T follicular helper cell (primary cell): Measurements from ENCODE around the gene MAPK1.
"Not testable (repeated sequence)": the region's sequence is repeated elsewhere in the genome, so short reads cannot be mapped to it uniquely, and the experiment has no call there.

Experiments used
- DNase-seq: peaks from one replicate; pipeline ENCODE4 v3.0.0-alpha.2; 2020; ENCODE audit warnings: low read depth

The MAPK1 gene

GRCh38 chr22:21848057-21848456 lies 19.4 kb downstream of the MAPK1 start:
- DNase-seq: not testable (repeated sequence)

GRCh38 chr22:21845558-21846453 lies 21.6 kb downstream of the MAPK1 start:
- DNase-seq: no peak

DNA sequence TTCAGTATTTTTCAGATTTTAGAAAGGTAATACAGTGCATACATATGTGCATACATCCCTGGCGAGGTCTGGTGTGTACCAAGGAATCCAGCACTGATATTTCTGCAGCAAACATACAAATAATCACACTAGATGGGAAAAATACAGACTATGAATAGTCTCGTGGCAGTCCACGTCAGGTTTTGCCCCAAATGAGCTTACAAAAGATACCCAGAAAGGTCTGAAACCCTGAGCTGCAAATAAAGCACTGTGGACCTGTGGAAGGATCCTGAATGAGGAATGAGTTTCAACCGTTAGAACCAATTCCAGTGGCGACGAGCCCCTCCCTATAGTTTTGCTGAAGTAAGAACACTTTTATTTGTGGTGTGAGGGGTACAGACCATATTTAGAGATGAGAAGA lies 24.5 kb downstream of the MAPK1 start:
- DNase-seq: no peak

DNA sequence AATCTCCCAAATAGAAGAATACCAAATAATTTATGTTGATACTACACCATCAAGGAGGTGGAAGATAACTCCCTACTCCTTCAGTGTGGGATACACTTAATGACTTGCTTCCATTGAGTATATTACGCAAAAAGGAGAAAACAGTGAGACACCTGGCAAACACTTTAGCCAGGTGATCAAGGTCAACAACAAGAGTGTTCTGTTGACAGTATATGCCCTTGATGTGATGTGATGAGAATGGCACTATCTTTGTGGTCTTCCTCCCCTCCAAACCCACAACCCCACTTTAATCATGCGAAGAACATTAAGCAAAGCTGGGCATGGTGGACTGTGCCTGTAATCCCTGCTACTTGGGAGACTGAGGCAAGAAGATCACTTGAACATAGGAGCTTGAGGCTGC lies 26.0 kb downstream of the MAPK1 start:
- DNase-seq: no peak

DNA sequence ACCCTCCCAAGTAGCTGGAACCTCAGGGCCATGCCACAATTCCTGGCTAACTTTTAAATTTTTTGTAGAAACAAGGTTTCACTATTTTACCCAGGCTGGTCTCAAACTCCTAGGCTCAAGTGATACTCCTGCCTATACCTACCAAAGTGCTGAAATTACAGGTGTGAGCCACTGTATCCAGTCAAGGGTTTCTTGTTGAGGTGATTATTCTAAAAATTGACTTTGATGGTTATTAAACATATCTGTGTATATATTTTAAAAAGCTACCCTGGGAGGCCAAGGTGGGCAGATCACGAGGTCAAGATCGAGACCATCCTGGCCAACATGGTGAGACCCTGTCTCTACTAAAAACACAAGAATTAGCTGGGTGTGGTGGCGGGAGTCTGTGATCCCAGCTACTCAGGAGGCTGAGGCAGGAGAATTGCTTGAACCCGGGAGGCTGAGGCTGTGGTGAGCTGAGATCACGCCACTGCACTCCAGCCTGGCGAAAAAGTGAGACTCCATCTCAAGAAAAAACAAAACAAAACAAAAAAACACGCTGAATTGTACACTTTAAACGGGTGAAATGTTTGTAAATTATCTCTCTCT lies 27.1 kb downstream of the MAPK1 start:
- DNase-seq: no peak

GRCh38 chr22:21839765-21840140 lies 27.7 kb downstream of the MAPK1 start:
- no peak for DNase-seq

GRCh38 chr22:21839104-21839764 lies 28.2 kb downstream of the MAPK1 start:
- DNase-seq: not testable (repeated sequence)

- no peak for DNase-seq
These were observed 30.0 kb downstream of the MAPK1 start for GRCh38 chr22:21837248-21837979.

DNA sequence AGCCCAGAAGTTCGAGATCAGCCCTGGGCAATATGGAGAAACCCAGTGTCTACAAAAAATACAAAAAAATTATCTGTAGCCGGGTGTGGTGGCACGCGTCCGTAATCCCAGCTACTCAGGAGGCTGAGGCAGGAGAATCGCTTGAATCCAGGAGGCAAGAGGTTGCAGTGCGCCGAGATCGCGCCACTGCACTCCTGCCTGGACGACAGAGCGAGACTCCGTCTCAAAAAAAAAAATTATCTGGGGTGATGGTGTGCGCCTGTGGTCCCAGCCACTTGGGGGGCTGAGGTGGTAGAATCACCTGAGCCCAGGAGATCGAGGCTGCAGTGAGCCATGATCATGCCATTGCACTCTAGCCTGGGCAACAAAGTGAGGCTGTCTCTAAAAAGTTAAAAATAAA lies 31.0 kb downstream of the MAPK1 start:
- not testable (repeated sequence) for DNase-seq

GRCh38 chr22:21835378-21835777 lies 32.1 kb downstream of the MAPK1 start:
- no peak for DNase-seq

- no peak for DNase-seq
These were observed 32.6 kb downstream of the MAPK1 start for GRCh38 chr22:21834869-21835268.

DNA sequence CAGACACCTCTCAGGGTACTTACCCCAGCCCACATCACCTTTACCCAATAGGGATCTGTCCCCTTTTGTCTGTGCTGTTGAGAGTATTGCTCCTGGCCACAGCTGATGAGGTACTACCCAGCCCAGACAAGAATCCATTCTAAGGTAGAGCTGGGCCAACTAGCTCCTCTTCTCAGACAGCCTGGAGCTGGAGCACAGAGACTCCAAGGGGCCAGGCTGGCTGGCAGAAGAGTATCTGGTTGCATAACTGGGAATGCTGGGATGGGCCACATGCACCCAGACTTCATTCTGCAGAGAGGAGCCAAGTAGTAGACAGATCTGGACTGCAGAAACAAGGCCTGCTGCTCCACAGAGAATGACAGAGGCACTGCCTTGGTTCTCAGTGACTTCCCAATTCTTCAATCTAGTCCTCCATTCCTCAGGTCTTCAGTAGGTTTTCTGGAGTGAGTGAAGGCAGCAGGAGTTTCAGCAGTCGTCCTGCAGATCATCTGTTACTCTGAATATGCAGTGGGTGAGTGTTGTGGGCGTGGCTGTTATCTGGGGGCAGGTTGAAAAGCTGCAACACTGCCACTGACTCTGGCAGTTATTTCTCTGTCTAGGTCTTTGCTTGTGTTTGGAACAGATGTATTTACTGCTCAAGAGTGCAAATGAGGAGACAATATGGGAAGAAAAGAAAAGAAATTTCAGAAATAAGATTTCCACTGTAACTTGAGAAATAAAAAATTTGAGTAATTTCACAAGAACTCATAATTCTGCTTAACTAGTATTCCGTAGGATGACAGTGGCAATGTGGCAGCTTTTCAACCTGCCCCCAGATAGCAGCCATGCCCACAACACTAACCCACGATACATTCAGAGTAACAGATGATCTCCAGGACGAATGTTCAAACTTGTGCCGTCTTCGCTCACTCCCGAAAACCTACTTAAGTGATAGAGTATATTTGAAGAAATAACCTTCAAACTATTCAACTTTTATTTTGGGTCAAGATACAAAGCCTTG lies 34.9 kb downstream of the MAPK1 start:
- no peak for DNase-seq

- no peak for DNase-seq
These were observed 37.9 kb downstream of the MAPK1 start for GRCh38 chr22:21829523-21829922.

DNA sequence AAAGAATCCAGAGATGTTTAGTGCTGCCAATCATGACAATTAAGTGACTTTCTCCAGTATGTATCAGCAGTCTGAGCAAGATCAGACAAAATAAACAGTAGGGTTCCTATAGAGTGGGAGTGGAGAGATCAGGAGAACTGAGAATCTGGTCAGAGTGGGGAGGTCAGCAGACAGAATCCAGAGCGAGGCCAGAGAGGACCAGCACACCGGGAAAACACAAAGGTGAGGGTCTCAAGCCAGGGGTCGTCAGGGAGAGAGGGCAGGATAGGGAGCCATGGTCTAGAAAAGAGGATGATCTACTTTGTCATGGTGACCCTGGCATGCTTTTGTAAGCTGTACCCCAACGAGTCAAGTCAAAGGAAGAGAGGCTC lies 39.2 kb downstream of the MAPK1 start:
- DNase-seq: no peak

GRCh38 chr22:21827628-21828267 lies 39.7 kb downstream of the MAPK1 start:
- no peak for DNase-seq

DNA sequence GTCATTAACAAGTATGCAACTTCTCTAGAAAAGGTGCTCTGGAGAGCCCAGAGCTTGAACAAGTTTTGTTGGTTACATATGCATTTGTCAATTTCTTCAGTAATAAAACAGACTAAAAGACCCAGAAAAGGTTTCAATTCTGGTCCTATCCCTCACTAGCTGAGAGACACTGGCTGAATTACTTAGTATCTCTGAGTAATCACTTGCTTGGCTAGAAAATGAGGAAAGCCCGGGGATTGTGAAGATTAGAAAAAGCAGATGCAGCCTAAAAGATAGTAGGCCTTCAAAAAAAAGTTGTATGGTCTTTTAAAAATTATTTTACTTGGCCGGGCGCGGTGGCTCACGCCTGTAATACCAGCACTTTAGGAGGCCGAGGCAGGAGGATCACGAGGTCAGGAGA lies 41.2 kb downstream of the MAPK1 start:
- no peak for DNase-seq

- not testable (repeated sequence) for DNase-seq
These were observed 42.5 kb downstream of the MAPK1 start for GRCh38 chr22:21824962-21825361.

DNA sequence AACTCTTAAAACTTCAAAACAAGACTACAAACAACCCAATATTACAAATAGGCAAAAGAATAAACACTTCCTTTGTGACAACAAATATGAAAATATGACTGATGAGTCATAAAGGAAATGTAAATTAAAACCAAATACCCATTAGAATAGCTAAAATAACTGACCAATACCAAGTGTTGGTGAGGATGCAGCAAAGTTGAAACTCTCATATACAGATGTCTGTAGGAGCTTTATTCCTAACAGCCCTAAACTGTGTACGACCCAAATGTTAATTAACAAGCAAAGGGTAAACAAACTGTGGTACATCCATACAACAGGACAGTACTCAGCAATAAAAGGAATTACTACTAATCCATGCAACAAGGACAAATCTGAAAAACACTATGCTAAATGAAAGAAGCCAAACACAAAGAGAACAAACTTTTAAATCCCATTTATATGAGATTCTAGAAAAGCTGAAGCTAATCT lies 43.0 kb downstream of the MAPK1 start:
- DNase-seq: no peak

GRCh38 chr22:21823740-21824444 lies 43.6 kb downstream of the MAPK1 start:
- no peak for DNase-seq
